BLaER1 (cell line): ENCODE measurements around the gene ERCC6.

ENCODE experiments used
- H3K27ac ChIP-seq: shearing (Covaris generic); formaldehyde crosslinking; 2 replicates; pipeline ENCODE4 v1.8.1; 2022
- H3K27me3 ChIP-seq: shearing (Covaris generic); formaldehyde crosslinking; 2 replicates; pipeline ENCODE4 v1.8.1; 2022
- H3K36me3 ChIP-seq: shearing (Covaris generic); formaldehyde crosslinking; 2 replicates; pipeline ENCODE4 v1.8.1; 2022
- H3K4me1 ChIP-seq: shearing (Covaris generic); formaldehyde crosslinking; 2 replicates; pipeline ENCODE4 v1.8.1; 2022
- H3K4me2 ChIP-seq: shearing (Covaris generic); formaldehyde crosslinking; 2 replicates; pipeline ENCODE4 v1.8.1; 2022
- H3K4me3 ChIP-seq: shearing (Covaris generic); formaldehyde crosslinking; 2 replicates; pipeline ENCODE4 v1.8.1; 2022
- H3K9ac ChIP-seq: shearing (Covaris generic); formaldehyde crosslinking; 2 replicates; pipeline ENCODE4 v1.8.1; 2022
- H3K9me3 ChIP-seq: shearing (Covaris generic); formaldehyde crosslinking; 2 replicates; pipeline ENCODE4 v1.8.1; 2022
- H4K20me1 ChIP-seq: shearing (Covaris generic); formaldehyde crosslinking; 2 replicates; pipeline ENCODE4 v1.8.1; 2022
- Cebpa-rat ChIP-seq: shearing (Covaris generic); IDR thresholded peaks from 2 replicates; pipeline ENCODE4 v1.8.1; 2022

The ERCC6 gene

DNA sequence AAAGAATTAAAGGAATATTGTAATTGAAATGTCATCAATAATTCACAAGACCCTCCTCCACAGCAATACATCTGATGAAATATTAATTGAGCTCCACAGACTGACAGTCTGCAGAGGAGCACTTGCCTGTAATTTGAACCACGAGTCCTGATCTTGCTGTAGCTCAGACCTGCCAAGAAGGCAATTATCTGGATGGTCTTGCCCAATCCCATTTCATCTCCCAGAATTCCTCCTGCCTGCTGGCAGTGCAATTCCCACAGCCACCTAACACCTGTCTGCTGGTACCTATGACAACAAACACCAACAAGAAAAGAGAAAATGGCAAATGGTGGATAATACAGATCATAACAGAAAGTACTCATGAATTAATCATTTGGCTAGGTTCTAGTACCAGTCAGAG lies 38.5 kb downstream of the ERCC6 start:
- Histone ChIP-seq H3K27ac (no peak overlapping the region), H3K36me3 (peaks cover 4% of the 10 kb centered on the region)
- TF ChIP-seq Cebpa-rat, result no peak

DNA sequence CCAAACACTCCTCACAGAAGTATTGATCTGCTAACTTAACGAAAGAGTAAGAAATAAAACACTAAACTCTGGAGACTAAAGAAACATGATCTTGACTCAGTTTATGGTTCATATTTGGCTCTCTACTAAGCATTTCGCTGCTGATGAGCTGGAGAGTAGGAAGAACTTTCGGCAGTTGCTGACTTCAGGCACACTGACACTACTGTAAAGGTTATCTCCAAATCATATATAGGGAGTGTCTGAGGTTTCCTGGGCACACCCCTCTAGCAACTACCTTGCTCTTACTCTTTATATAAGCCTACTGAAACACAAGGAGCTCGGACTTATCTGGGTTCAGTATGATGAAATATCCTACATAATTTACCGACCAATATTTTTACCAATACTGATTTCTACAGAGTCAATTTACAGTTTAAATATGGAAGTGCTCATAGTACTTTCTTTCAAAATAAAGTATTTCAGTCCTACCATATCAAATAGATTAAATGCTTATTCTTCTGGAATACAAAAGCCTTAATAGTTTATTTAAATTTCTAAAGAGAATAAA lies 39.5 kb downstream of the ERCC6 start:
- Histone ChIP-seq H4K20me1 (0 out of 2 replicates have a peak, but pooled peaks cover 15% of the 10 kb centered on the region), H3K27ac (no peak overlapping the region), H3K36me3 (peaks cover 4% of the 10 kb centered on the region), H3K4me3 (no peak overlapping the region), H3K4me2 (no peak overlapping the region), H3K27me3 (no peaks in the 10 kb centered on the region), H3K9ac (no peak overlapping the region), H3K4me1 (no peaks in the 10 kb centered on the region), H3K9me3 (no peaks in the 10 kb centered on the region)
- no peak for TF ChIP-seq Cebpa-rat

More for the DNA sequence above, 38.5 kb downstream of the ERCC6 start:
- Histone ChIP-seq H4K20me1 (peaks cover 26% of the 10 kb centered on the region; the same call in 1 of the 2 replicates), H3K4me2 (no peak overlapping the region), H3K4me1 (no peaks in the 10 kb centered on the region), H3K4me3 (no peak overlapping the region), H3K9me3 (no peaks in the 10 kb centered on the region), H3K27me3 (no peaks in the 10 kb centered on the region), H3K9ac (no peak overlapping the region)

DNA sequence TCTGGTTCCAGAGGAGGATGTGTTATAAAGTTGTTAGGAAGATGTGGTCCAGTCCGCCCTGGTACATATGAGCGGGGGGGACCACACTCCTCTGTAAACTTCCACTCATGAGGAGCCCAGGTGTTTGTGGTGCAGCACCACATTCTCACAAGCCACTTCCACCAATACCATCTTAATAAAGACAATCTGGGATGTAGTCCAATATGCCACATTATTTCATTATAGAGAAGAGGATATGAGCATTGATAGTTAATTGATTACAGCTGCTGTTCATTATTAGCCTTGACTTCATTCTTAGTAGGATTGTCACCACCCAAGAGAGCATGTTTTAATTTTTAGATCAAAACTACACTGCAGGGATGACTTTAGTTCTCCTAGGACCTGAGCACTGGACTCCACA lies 40.5 kb downstream of the ERCC6 start:
- H3K36me3 ChIP-seq, result peaks cover 4% of the 10 kb centered on the region

DNA sequence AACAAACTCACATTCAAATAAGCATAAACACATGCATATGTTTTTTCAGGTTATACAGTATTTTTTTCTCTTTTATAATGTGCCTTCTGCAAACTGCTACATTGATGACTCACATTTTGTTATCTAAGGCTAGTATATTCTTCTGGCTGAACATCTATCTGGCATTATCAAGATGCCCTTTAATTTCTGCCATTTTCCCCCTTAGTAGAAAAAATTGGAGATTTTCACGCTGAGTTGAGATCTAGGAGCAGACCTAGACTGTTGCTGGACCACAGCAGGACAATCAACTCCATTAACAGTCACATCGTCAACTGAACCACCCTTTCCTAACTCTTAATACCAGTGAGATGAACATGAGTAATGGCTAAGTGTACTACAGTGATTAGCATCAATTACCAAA lies 41.6 kb downstream of the ERCC6 start:
- H3K27me3 ChIP-seq, result no peaks in the 10 kb centered on the region
- H3K27ac ChIP-seq, result no peak overlapping the region
- no peak overlapping the region for H3K4me2 ChIP-seq
- no peak for TF ChIP-seq Cebpa-rat
- no peak overlapping the region for H3K4me3 ChIP-seq
- no peak overlapping the region for H3K9ac ChIP-seq
- peaks cover 4% of the 10 kb centered on the region for H3K36me3 ChIP-seq
- H4K20me1 ChIP-seq, result 0 out of 2 replicates have a peak, but pooled peaks cover 1% of the 10 kb centered on the region
- H3K9me3 ChIP-seq, result no peaks in the 10 kb centered on the region
- no peaks in the 10 kb centered on the region for H3K4me1 ChIP-seq

More for the DNA sequence above, 40.5 kb downstream of the ERCC6 start:
- no peak overlapping the region for H3K27ac ChIP-seq
- 0 out of 2 replicates have a peak, but pooled peaks cover 12% of the 10 kb centered on the region for H4K20me1 ChIP-seq
- H3K4me2 ChIP-seq, result no peak overlapping the region
- no peaks in the 10 kb centered on the region for H3K9me3 ChIP-seq
- H3K27me3 ChIP-seq, result no peaks in the 10 kb centered on the region
- no peak overlapping the region for H3K9ac ChIP-seq
- H3K4me1 ChIP-seq, result no peaks in the 10 kb centered on the region
- H3K4me3 ChIP-seq, result no peak overlapping the region
- no peak for TF ChIP-seq Cebpa-rat

DNA sequence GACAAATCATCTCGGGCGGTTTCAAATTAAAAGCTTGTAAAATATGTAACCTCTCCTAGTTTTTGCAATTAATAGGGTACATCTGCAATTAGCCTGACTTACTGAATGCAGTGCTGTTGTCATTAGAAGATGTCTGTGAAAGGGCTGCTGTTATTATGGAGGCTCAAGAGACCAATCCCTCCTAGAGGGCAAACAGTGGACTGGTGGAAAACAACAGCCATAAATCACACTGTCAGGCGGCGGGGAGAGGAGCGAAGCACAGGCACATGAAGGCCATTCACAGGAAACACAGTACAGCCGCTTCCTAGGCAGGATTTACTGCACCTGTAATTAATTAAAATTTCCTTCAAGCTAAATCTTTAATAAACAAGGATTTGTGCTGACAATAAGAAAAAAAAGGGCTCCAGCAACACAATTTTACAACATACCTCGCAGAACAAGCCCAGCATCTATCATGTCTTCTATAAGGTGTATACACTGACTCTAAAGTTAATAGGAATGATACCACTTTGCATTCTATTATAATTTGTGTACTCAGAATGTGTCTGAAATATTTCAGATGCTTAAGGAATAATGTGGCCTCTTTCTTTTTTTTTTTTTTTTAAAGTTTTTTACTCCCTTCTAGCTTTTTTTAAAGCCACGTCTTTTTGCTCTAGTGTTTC lies 50.7 kb downstream of the ERCC6 start:
- Histone ChIP-seq H3K9ac (no peak overlapping the region), H3K4me2 (no peak overlapping the region), H3K9me3 (no peaks in the 10 kb centered on the region), H3K36me3 (no peaks in the 10 kb centered on the region), H3K27ac (no peak overlapping the region), H4K20me1 (0 out of 2 replicates have a peak, but pooled peaks cover 14% of the 10 kb centered on the region), H3K4me3 (no peak overlapping the region), H3K27me3 (no peaks in the 10 kb centered on the region), H3K4me1 (no peaks in the 10 kb centered on the region)
- no peak for TF ChIP-seq Cebpa-rat

DNA sequence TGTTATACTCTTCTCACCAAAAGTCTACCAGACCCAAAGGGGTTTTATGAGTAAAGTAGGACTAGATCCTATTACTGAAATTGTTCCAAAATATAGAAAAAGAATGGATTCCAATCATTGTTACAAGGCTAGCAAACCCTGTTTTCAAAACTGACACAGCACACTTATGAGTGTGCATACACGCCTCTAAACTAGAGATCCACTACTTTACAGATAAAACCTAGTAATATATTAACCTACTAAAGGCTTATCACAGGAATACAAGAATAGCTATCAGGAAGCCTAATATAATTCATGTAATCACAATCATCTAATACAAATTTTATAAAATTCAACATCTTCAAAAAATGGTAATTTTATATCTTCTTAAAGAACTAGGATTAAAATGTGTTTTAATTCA lies 52.2 kb downstream of the ERCC6 start:
- Histone ChIP-seq H3K4me3 (no peak overlapping the region), H4K20me1 (0 out of 2 replicates have a peak, but pooled peaks cover 14% of the 10 kb centered on the region), H3K27ac (no peak overlapping the region), H3K36me3 (peaks cover 9% of the 10 kb centered on the region), H3K4me2 (no peak overlapping the region), H3K9me3 (no peaks in the 10 kb centered on the region), H3K27me3 (no peaks in the 10 kb centered on the region), H3K4me1 (no peaks in the 10 kb centered on the region), H3K9ac (no peak overlapping the region)
- no peak for TF ChIP-seq Cebpa-rat

DNA sequence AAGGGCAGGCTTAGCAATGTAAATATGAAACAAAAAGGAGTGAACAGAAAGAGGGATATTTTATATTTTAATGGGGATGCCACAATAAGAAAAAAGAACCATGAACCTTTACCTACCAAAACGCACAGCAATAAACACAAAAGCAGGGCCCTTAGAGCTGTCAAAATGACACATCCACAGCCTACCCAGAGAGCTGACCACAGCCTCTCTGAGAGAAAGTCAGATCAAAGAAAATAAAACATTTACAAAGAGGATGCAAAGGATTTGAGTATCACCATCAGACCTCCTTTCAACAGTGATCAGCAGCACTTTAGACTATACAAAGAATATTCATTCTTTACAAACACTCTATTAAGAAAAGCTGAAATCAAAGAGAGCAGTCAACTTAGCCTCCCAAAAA lies 52.9 kb downstream of the ERCC6 start:
- H3K4me2 ChIP-seq, result no peak overlapping the region
- no peak overlapping the region for H3K27ac ChIP-seq
- peaks cover 14% of the 10 kb centered on the region for H3K36me3 ChIP-seq
- TF ChIP-seq Cebpa-rat, result no peak
- H3K27me3 ChIP-seq, result no peaks in the 10 kb centered on the region
- no peak overlapping the region for H3K9ac ChIP-seq
- H3K9me3 ChIP-seq, result no peaks in the 10 kb centered on the region
- 0 out of 2 replicates have a peak, but pooled peaks cover 14% of the 10 kb centered on the region for H4K20me1 ChIP-seq
- no peak overlapping the region for H3K4me3 ChIP-seq
- no peaks in the 10 kb centered on the region for H3K4me1 ChIP-seq

DNA sequence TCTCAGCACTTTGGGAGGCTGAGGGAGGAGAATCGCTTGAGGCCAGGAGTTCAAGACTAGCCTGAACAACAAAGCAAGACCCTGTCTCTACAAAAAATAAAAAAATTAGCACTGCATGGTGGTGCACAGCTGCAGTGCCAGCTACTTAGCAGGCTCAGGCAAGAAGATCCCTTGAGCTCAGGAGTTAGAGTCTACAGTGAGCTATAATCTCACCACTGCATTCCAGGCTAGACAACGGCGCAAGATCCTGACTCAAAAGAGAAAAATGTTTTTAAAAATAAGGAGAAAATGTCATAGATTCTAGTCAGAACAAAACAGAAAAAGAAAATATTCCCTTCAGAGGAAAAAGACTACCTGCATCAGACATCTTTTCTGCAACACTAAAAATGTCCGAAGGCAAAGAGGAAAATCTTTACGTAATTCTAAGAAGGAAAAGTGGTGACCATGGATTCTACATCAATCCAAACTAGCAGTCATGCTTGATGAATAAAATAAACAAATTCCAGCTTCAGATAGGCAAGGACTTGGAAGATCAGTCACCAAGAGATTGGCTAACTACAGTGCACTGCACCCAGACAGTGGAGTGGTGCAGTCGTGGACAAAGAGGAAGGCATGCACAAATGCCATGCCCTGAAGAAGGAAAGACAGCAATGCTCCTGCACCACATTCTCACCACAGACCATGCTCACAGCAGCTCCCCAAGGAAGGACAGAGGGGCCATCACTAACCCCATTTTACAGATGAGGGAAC lies 54.3 kb downstream of the ERCC6 start:
- Histone ChIP-seq H4K20me1 (0 out of 2 replicates have a peak, but pooled peaks cover 14% of the 10 kb centered on the region), H3K27me3 (no peaks in the 10 kb centered on the region), H3K27ac (no peak overlapping the region), H3K9me3 (no peaks in the 10 kb centered on the region), H3K4me3 (no peak overlapping the region), H3K36me3 (peaks cover 27% of the 10 kb centered on the region), H3K9ac (no peak overlapping the region), H3K4me1 (no peaks in the 10 kb centered on the region), H3K4me2 (no peak overlapping the region)
- TF ChIP-seq Cebpa-rat, result no peak

DNA sequence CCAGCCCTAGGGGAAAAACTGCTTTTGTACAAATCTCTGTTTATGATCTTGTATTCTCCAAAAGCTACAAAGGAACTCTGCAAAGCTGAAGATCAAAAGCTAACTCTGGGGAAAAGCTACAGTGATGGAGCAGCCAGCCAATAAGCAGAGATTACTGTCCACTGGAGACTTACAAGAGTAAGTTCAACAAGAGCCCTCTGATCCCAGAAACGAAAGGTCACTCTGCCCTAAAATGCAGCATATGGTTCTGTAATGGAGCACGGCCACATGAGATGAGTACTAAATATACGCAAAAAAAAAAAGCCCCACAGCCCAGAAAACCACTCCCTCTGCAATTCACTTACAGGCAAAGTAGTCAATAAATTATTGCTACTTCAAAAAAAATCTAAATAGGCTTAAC lies 60.1 kb downstream of the ERCC6 start:
- no peak overlapping the region for H3K27ac ChIP-seq
- H3K36me3 ChIP-seq, result peaks cover 63% of the 10 kb centered on the region

DNA sequence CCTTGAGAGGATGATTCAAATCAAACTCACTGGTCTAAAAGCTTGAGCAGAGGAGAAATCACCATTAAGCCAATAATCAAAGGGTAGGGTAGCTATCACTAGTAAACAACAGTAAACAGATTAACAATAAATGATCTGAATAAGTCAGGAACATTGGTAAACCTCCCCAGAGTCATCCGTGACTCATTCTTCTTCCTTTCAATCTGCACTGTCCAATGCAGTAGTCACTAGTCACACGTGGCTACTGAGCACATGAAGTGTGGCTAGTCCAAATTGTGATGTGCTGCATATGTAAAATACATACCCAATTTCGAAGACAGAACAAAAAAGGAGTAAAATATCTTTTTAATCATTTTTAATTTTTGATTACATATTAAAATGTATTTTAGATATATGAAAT lies 64.0 kb downstream of the ERCC6 start:
- H4K20me1 ChIP-seq, result no peaks in the 10 kb centered on the region
- no peak overlapping the region for H3K4me2 ChIP-seq
- TF ChIP-seq Cebpa-rat, result no peak
- H3K27ac ChIP-seq, result no peak overlapping the region
- H3K4me1 ChIP-seq, result no peaks in the 10 kb centered on the region
- no peaks in the 10 kb centered on the region for H3K27me3 ChIP-seq
- no peaks in the 10 kb centered on the region for H3K9me3 ChIP-seq
- no peak overlapping the region for H3K9ac ChIP-seq
- H3K4me3 ChIP-seq, result no peak overlapping the region
- peaks cover 73% of the 10 kb centered on the region for H3K36me3 ChIP-seq

More for the DNA sequence above, 60.1 kb downstream of the ERCC6 start:
- no peak overlapping the region for H3K4me2 ChIP-seq
- H3K4me3 ChIP-seq, result no peak overlapping the region
- no peaks in the 10 kb centered on the region for H3K4me1 ChIP-seq
- H3K27me3 ChIP-seq, result no peaks in the 10 kb centered on the region
- H3K9ac ChIP-seq, result no peak overlapping the region
- TF ChIP-seq Cebpa-rat, result no peak
- H3K9me3 ChIP-seq, result no peaks in the 10 kb centered on the region
- H4K20me1 ChIP-seq, result no peaks in the 10 kb centered on the region
